Measurements from ENCODE around the gene CNGA2.

The CNGA2 gene

GRCh38 chrX:151734446-151734845 is at the start of gene CNGA2:
CNGA2 (plus strand) TSS chrX:151734746; CDS start chrX:151738484, 3,738 bp downstream.
- Histone ChIP-seq H3K27ac (no peak within 1 kb of the TSS), H3K27me3 (replicated peaks) (no peaks in the 10 kb centered on the region), H3K36me3 (replicated peaks) (no peaks in the 10 kb centered on the region), H3K4me3 (ENCODE audit: low read depth, low read length) (no peak within 1 kb of the TSS)
- in situ Hi-C loops (cut with HindIII; ENCODE audit: low pct_ligation_motif_present, low sequenced_read_pairs) = no loop called here
- TF ChIP-seq CTCF (IDR thresholded peaks at IDR 0.05; ENCODE audit: low read depth, low read length, missing control alignments) = no peak
- DNase-seq = no peak

GRCh38 chrX:151687635-151688034 is 46.9 kb upstream of the CNGA2 start:
- no peaks in the 10 kb centered on the region for H3K36me3 ChIP-seq (replicated peaks)
- H3K27me3 ChIP-seq (replicated peaks) = no peaks in the 10 kb centered on the region
- no peak overlapping the region for H3K4me3 ChIP-seq (ENCODE audit: low read depth, low read length)
- no peak for TF ChIP-seq CTCF (IDR thresholded peaks at IDR 0.05; ENCODE audit: low read depth, low read length, missing control alignments)
- in situ Hi-C loops (cut with HindIII; ENCODE audit: low pct_ligation_motif_present, low sequenced_read_pairs) = no loop called here
- no peak for DNase-seq
- H3K27ac ChIP-seq = no peak overlapping the region

GRCh38 chrX:151688695-151689094 is 45.9 kb upstream of the CNGA2 start:
- Histone ChIP-seq H3K4me3 (ENCODE audit: low read depth, low read length) (no peak overlapping the region), H3K27ac (no peak overlapping the region), H3K36me3 (replicated peaks) (no peaks in the 10 kb centered on the region), H3K27me3 (replicated peaks) (no peaks in the 10 kb centered on the region)
- TF ChIP-seq CTCF (IDR thresholded peaks at IDR 0.05; ENCODE audit: low read depth, low read length, missing control alignments) = no peak
- DNase-seq = no peak
- in situ Hi-C loops (cut with HindIII; ENCODE audit: low pct_ligation_motif_present, low sequenced_read_pairs) = no loop called here

GRCh38 chrX:151692825-151693224 is 41.7 kb upstream of the CNGA2 start:
- no peaks in the 10 kb centered on the region for H3K36me3 ChIP-seq (replicated peaks)
- no peak overlapping the region for H3K27ac ChIP-seq
- no peak for DNase-seq
- no peaks in the 10 kb centered on the region for H3K27me3 ChIP-seq (replicated peaks)
- in situ Hi-C loops (cut with HindIII; ENCODE audit: low pct_ligation_motif_present, low sequenced_read_pairs) = no loop called here
- no peak for TF ChIP-seq CTCF (IDR thresholded peaks at IDR 0.05; ENCODE audit: low read depth, low read length, missing control alignments)
- no peak overlapping the region for H3K4me3 ChIP-seq (ENCODE audit: low read depth, low read length)

- Histone ChIP-seq H3K27ac (no peak overlapping the region), H3K36me3 (replicated peaks) (no peaks in the 10 kb centered on the region), H3K4me3 (ENCODE audit: low read depth, low read length) (no peak overlapping the region), H3K27me3 (replicated peaks) (no peaks in the 10 kb centered on the region)
- no peak for TF ChIP-seq CTCF (IDR thresholded peaks at IDR 0.05; ENCODE audit: low read depth, low read length, missing control alignments)
- in situ Hi-C loops (cut with HindIII; ENCODE audit: low pct_ligation_motif_present, low sequenced_read_pairs) = no loop called here
- no peak for DNase-seq
These were observed 40.4 kb upstream of the CNGA2 start for GRCh38 chrX:151694121-151694520.

Measured in brain microvascular endothelial cell (primary cell).